Parathyroid adenoma (tissue), 2 donors: Measurements from ENCODE around the gene TOMM22.

ENCODE experiments used
- H2AFZ ChIP-seq: fragments of 300-600 bp; sonication (generic); one replicate; pipeline ENCODE4 v1.7.0; 2017; ENCODE audit warnings: antibody characterized with exemption, mild to moderate bottlenecking
- H3K27ac ChIP-seq: fragments of 300-600 bp; sonication (generic); one replicate; pipeline ENCODE4 v1.7.0; 2017
- H3K27me3 ChIP-seq: fragments of 300-600 bp; sonication (generic); one replicate; pipeline ENCODE4 v1.7.0; 2017; ENCODE audit warnings: low read length; ENCODE audit not compliant: control insufficient read depth, insufficient read depth
- H3K36me3 ChIP-seq: fragments of 300-600 bp; sonication (generic); one replicate; pipeline ENCODE4 v1.7.0; 2017; ENCODE audit warnings: low read length; ENCODE audit not compliant: control insufficient read depth, insufficient read depth
- H3K4me1 ChIP-seq: fragments of 300-600 bp; sonication (generic); one replicate; pipeline ENCODE4 v1.7.0; 2017; ENCODE audit warnings: control low read depth
- H3K4me2 ChIP-seq: fragments of 300-600 bp; sonication (generic); one replicate; pipeline ENCODE4 v1.7.0; 2017; ENCODE audit warnings: low read length
- H3K4me3 ChIP-seq: fragments of 300-600 bp; sonication (generic); one replicate; pipeline ENCODE4 v1.7.0; 2017; ENCODE audit warnings: low read depth, low read length
- H3K79me2 ChIP-seq: fragments of 300-600 bp; sonication (generic); one replicate; pipeline ENCODE4 v1.7.0; 2017; ENCODE audit warnings: control low read depth
- H3K9ac ChIP-seq: fragments of 300-600 bp; sonication (generic); one replicate; pipeline ENCODE4 v1.7.0; 2017; ENCODE audit warnings: mild to moderate bottlenecking
- H3K9me3 ChIP-seq: fragments of 300-600 bp; sonication (generic); one replicate; pipeline ENCODE4 v1.7.0; 2017; ENCODE audit warnings: low read length; ENCODE audit not compliant: control insufficient read depth
- TF ChIP-seq, protein P1 (sequence below): fragments of 300-600 bp; sonication (generic); IDR thresholded peaks from one replicate; pipeline ENCODE4 v1.7.0; 2017; ENCODE audit warnings: antibody characterized with exemption, mild to moderate bottlenecking
- donor health status: primary hyperparathyroidism.

TOMM22 gene

DNA sequence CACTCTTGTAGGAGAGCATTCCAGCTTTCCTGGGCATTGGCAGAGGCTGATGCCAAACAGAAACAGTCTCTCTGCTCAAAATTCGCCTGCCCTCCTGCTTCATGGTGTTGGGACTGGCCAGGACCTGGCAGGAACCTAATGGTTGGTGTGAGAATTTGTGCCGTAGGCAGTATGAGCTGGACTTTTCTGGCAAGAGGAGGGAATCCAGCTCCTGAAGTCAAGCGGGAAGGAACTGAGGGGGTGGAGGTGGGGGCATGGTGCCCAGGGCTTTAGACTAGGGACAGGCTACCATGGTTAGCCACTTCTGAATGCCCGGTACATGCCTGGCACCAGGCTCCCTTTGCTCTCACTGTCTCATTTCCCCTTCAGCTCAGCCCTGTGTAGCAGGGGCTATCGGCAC is 6.9 kb upstream of the TOMM22 start:
- Histone ChIP-seq H3K4me3 (no peak overlapping the region), H2AFZ (no peak overlapping the region), H3K9ac (no peak overlapping the region), H3K27me3 (no peaks in the 10 kb centered on the region), H3K79me2 (no peaks in the 10 kb centered on the region), H3K36me3 (no peaks in the 10 kb centered on the region), H3K4me1 (no peaks in the 10 kb centered on the region), H3K27ac (no peak overlapping the region), H3K9me3 (no peaks in the 10 kb centered on the region), H3K4me2 (no peak overlapping the region)
- TF ChIP-seq, protein P1, sequence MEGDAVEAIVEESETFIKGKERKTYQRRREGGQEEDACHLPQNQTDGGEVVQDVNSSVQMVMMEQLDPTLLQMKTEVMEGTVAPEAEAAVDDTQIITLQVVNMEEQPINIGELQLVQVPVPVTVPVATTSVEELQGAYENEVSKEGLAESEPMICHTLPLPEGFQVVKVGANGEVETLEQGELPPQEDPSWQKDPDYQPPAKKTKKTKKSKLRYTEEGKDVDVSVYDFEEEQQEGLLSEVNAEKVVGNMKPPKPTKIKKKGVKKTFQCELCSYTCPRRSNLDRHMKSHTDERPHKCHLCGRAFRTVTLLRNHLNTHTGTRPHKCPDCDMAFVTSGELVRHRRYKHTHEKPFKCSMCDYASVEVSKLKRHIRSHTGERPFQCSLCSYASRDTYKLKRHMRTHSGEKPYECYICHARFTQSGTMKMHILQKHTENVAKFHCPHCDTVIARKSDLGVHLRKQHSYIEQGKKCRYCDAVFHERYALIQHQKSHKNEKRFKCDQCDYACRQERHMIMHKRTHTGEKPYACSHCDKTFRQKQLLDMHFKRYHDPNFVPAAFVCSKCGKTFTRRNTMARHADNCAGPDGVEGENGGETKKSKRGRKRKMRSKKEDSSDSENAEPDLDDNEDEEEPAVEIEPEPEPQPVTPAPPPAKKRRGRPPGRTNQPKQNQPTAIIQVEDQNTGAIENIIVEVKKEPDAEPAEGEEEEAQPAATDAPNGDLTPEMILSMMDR = no peak

GRCh38 chr22:38675833-38676232 is 5.9 kb upstream of the TOMM22 start:
- H3K4me2 ChIP-seq = no peak overlapping the region
- no peak overlapping the region for H3K9ac ChIP-seq
- no peak overlapping the region for H3K27ac ChIP-seq
- TF ChIP-seq, protein P1 = no peak
- no peaks in the 10 kb centered on the region for H3K79me2 ChIP-seq
- no peaks in the 10 kb centered on the region for H3K27me3 ChIP-seq
- no peak overlapping the region for H3K4me3 ChIP-seq
- H2AFZ ChIP-seq = no peak overlapping the region
- H3K36me3 ChIP-seq = no peaks in the 10 kb centered on the region
- H3K9me3 ChIP-seq = no peaks in the 10 kb centered on the region
- H3K4me1 ChIP-seq = no peaks in the 10 kb centered on the region

DNA sequence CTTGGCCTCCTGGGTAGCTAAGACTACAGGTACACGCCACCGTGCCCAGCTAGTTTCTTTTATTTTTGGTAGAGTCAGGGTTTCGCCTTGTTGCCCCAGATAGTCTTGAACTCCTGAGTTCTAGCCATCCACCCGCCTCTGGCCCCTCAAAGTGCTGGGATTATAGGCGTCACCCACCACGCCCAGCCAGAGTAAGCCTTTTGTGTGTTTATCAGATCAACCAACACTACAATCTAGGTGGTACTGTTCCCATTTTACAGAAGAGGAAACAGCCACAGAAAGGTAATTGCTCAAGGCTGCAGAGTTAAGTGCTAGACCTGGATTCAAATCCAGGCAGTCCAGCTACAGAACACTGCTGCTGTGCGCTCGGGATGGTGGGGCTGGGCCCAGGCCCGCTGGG is 3.1 kb downstream of the TOMM22 start:
- H3K36me3 ChIP-seq = no peaks in the 10 kb centered on the region
- H3K9ac ChIP-seq = no peak overlapping the region
- H3K27me3 ChIP-seq = no peaks in the 10 kb centered on the region
- H3K27ac ChIP-seq = no peak overlapping the region
- H3K4me3 ChIP-seq = no peak overlapping the region
- TF ChIP-seq, protein P1 = no peak
- no peak overlapping the region for H3K4me2 ChIP-seq
- peaks cover 5% of the 10 kb centered on the region for H3K79me2 ChIP-seq
- no peaks in the 10 kb centered on the region for H3K4me1 ChIP-seq
- H2AFZ ChIP-seq = no peak overlapping the region
- H3K9me3 ChIP-seq = no peaks in the 10 kb centered on the region

DNA sequence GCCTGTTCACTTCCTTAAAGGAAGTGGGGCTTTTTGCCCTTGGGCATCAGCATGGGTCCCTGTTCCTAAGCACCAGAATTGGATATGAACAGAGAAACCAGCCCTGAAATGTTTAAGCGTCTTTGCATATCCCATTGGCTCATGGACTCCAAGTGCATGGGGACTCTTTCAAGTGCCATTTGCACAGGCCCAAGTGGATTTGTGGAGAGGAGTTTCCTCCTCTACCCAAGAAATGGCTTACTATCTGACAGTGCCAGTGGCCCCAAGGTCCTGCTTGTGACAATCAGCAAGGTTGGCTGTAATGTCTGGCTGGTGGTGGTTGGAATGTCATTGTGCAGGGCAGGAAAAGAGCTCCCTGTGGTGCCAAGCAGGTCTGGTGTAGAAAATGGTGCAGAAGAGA is 4.0 kb downstream of the TOMM22 start:
- H3K27ac ChIP-seq = no peak overlapping the region
- peaks cover 5% of the 10 kb centered on the region for H3K79me2 ChIP-seq
- H2AFZ ChIP-seq = no peak overlapping the region
- H3K27me3 ChIP-seq = no peaks in the 10 kb centered on the region
- H3K4me2 ChIP-seq = no peak overlapping the region
- TF ChIP-seq, protein P1 = no peak
- no peak overlapping the region for H3K9ac ChIP-seq
- H3K36me3 ChIP-seq = no peaks in the 10 kb centered on the region
- no peak overlapping the region for H3K4me3 ChIP-seq
- H3K9me3 ChIP-seq = no peaks in the 10 kb centered on the region
- no peaks in the 10 kb centered on the region for H3K4me1 ChIP-seq

DNA sequence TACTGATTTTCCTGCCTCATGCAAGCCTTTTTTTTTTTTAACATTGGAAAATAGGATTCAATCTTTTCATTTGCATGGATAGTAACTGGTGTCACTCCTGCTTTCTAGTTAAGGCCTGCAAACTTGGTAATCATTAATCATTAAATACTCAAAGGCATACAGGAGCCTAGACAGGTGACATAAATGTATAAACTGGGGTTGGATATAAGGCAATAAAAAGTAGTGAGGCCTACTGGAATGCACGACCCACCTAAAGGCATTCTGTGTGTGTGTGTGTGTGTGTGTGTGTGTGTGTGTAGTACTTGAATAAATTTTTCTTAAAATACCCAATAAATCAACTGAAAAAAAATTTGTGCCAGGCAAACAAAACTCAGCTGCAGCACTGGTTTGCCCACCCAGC is 7.9 kb downstream of the TOMM22 start:
- H3K36me3 ChIP-seq = no peaks in the 10 kb centered on the region
- H3K9ac ChIP-seq = no peak overlapping the region
- peaks cover 4% of the 10 kb centered on the region for H3K79me2 ChIP-seq
- H3K4me3 ChIP-seq = no peak overlapping the region
- no peaks in the 10 kb centered on the region for H3K9me3 ChIP-seq
- no peaks in the 10 kb centered on the region for H3K4me1 ChIP-seq
- no peaks in the 10 kb centered on the region for H3K27me3 ChIP-seq
- no peak overlapping the region for H2AFZ ChIP-seq
- no peak overlapping the region for H3K4me2 ChIP-seq
- TF ChIP-seq, protein P1 = no peak
- no peak overlapping the region for H3K27ac ChIP-seq
